BLaER1 treated with 17β-estradiol and CSF1 and Interleukin-3, amounts not matched to agents 10 nM and 100 nM (cell line): ENCODE measurements around the gene DCST1.

Experiments used
- H3K27ac ChIP-seq, 11 experiments: shearing (Covaris generic); formaldehyde crosslinking; 2 replicates each; pipeline ENCODE4 v1.8.1; 2022
- H3K27me3 ChIP-seq, 11 experiments: shearing (Covaris generic); formaldehyde crosslinking; 2 replicates each; pipeline ENCODE4 v1.8.1; 2022
- H3K36me3 ChIP-seq, 11 experiments: shearing (Covaris generic); formaldehyde crosslinking; 2 replicates each; pipeline ENCODE4 v1.8.1; 2022
- H3K4me1 ChIP-seq, 10 experiments: shearing (Covaris generic); formaldehyde crosslinking; 2 replicates each; pipeline ENCODE4 v1.8.1; 2022
- H3K4me2 ChIP-seq, 11 experiments: shearing (Covaris generic); formaldehyde crosslinking; 2 replicates each; pipeline ENCODE4 v1.8.1; 2022
- H3K4me3 ChIP-seq, 10 experiments: shearing (Covaris generic); formaldehyde crosslinking; 2 replicates each; pipeline ENCODE4 v1.8.1; 2022
- H3K9ac ChIP-seq, 11 experiments: shearing (Covaris generic); formaldehyde crosslinking; 2 replicates each; pipeline ENCODE4 v1.8.1; 2022
- H3K9me3 ChIP-seq, 11 experiments: shearing (Covaris generic); formaldehyde crosslinking; replicated peaks in 1 of 11; 2 replicates each; pipeline ENCODE4 v1.8.1; 2022
- H4K20me1 ChIP-seq, 11 experiments: shearing (Covaris generic); formaldehyde crosslinking; 2 replicates each; pipeline ENCODE4 v1.8.1; 2022
- Cebpa-rat ChIP-seq, 11 experiments: shearing (Covaris generic); IDR thresholded peaks; 2 replicates each; pipeline ENCODE4 v1.8.1; 2022

DCST1 gene

DNA sequence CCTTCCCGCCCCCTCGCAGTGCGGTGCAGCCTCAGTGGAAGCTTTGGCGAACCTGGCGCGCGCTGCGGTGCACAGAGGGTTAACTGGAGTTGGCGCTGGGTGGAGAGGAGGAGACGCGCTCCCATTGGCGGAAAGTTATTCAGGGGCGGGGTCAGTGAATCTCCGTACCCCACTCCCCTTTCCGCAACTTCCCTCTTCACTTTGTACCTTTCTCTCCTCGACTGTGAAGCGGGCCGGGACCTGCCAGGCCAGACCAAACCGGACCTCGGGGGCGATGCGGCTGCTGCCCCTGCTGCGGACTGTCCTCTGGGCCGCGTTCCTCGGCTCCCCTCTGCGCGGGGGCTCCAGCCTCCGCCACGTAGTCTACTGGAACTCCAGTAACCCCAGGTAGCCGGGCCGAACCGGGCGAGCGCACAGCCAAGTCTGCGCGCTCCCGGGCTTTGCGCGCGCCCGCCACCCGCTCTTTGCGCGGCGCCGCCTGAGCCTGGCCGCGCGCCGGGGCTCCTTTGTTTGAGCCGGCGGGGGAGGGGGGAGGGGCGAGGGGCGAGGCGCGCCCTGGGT is 30.0 kb downstream of the DCST1 start, which contains the start of gene EFNA4:
Gene EFNA4 (plus strand): TSS at position 191 of the 561 bp plus-strand sequence. CDS start 84 bp downstream, at position 275.
- peaks cover 15 to 83% (median 47%) of the 10 kb centered on the region in 11 experiments; a peak in 21 of 22 replicates for H4K20me1 ChIP-seq
- H3K9me3 ChIP-seq: no peaks in the 10 kb centered on the region
- peak within 1 kb of the TSS; percentile 74 to 94 (median 83) for H3K4me3 ChIP-seq
- H3K4me1 ChIP-seq: peaks cover 63 to 70% (median 67%) of the 10 kb centered on the region in 10 experiments
- H3K27ac ChIP-seq: peak within 1 kb of the TSS; percentile 41 to 89 (median 81); a peak in 21 of 22 replicates
- H3K4me2 ChIP-seq: peak within 1 kb of the TSS; percentile 91 to 100 (median 99)
- no peak for TF ChIP-seq Cebpa-rat (IDR thresholded peaks at IDR 0.05)
- H3K27me3 ChIP-seq: no peaks in the 10 kb centered on the region
- peaks cover 19 to 52% (median 45%) of the 10 kb centered on the region in 11 experiments for H3K36me3 ChIP-seq
- peak within 1 kb of the TSS; percentile 82 to 90 (median 85) for H3K9ac ChIP-seq

DNA sequence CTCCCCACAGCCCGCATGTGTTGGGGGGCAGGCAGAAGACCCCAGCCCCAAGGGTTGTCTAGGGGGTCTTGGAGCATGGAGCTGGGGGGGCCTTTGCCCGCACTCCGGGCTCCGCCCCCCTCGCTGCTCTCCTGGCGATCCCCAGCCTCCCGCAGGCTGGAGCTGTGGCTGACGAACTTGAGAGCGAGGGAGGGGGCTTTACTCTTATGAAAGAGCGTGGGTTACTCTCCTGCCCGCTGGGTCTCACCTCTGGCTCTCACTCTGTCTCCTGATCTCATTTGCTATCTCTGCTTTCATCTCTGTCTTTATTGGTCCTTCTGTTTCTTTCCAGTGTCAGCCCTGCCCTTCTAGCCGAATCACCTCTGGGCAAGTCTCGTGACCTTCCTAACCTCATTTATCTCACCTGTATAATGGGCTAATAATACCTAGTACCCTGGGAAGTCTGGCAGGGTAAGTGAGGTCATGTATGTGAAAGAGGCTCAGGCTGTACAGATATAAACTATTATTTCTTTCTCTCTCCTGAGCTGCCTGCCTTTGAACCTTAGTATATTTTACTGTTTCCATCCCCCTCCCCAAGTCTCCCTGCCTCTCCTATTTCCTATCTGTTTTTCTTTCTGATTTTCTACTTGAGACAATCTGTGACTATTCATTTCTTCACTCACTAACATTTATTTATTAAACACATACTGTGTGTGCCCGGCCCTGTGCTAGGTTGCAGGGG is 30.6 kb downstream of the DCST1 start:
- Histone ChIP-seq H3K36me3 (peaks cover 14 to 52% (median 45%) of the 10 kb centered on the region in 11 experiments; a peak in 21 of 22 replicates), H3K27ac (peak overlapping the region in 10 of 11 experiments; percentile 76 to 89 (median 81); a peak in 21 of 22 replicates), H3K9me3 (no peaks in the 10 kb centered on the region), H3K9ac (peak overlapping the region; percentile 82 to 90 (median 85)), H3K4me2 (peak overlapping the region; percentile 91 to 100 (median 99)), H3K4me3 (peak overlapping the region; percentile 74 to 94 (median 83)), H3K4me1 (peaks cover 70 to 76% (median 73%) of the 10 kb centered on the region in 10 experiments), H3K27me3 (no peaks in the 10 kb centered on the region), H4K20me1 (peaks cover 15 to 83% (median 49%) of the 10 kb centered on the region in 11 experiments; a peak in 21 of 22 replicates)
- TF ChIP-seq Cebpa-rat (IDR thresholded peaks at IDR 0.05): no peak

DNA sequence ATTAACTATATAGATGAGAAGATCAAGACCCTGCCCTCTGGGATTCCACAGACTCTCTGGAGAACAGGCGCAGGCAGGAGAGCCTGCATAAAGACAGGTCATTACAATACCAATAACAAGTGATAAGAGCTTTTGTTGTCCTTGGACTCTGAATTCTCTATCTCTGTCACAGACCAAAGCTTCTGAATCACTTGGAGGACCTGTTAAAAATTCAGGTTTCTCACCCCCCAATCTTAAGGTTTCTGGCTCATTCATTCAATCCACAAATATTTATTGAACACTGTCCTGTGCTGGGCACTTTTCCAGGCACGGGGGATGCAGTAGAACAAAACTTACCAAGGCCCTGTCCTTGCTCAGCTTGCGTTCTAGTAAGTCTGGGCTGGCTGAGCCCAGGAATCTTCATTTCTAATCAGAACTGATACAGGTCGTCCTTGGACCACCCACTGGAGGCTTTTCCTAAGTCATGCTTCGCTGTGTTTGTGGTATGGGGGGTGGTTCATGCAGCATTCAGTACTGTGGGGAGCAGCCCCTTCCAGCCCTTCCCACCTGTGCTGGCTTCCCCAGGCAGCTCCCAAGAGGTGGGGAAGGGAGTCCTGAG is 31.3 kb downstream of the DCST1 start:
- Histone ChIP-seq H3K4me3 (peak overlapping the region; percentile 74 to 94 (median 83); a peak in 19 of 20 replicates), H3K27me3 (no peaks in the 10 kb centered on the region), H3K9me3 (no peaks in the 10 kb centered on the region), H4K20me1 (peaks cover 15 to 80% (median 54%) of the 10 kb centered on the region in 11 experiments; a peak in 21 of 22 replicates), H3K27ac (peak overlapping the region in 1 of 11 experiments; percentile 16; a peak in 1 of 22 replicates), H3K36me3 (peaks cover 13 to 49% (median 40%) of the 10 kb centered on the region in 11 experiments; a peak in 21 of 22 replicates), H3K4me2 (peak overlapping the region; percentile 91 to 100 (median 99)), H3K4me1 (peaks cover 76 to 83% (median 80%) of the 10 kb centered on the region in 10 experiments), H3K9ac (peak overlapping the region; percentile 12 to 90 (median 85); a peak in 19 of 22 replicates)
- no peak for TF ChIP-seq Cebpa-rat (IDR thresholded peaks at IDR 0.05)

DNA sequence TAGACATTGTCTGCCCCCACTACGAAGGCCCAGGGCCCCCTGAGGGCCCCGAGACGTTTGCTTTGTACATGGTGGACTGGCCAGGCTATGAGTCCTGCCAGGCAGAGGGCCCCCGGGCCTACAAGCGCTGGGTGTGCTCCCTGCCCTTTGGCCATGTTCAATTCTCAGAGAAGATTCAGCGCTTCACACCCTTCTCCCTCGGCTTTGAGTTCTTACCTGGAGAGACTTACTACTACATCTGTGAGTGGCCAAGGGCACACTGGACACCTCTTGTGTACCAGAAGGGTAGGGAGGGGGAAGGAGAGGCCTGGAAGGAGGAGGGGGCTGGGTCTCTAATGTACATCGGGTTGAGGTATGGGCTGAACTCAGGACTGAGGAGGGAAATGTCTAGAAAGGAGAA is 33.2 kb downstream of the DCST1 start:
- TF ChIP-seq Cebpa-rat (IDR thresholded peaks at IDR 0.05): no peak
- H3K9ac ChIP-seq: peak overlapping the region in 8 of 11 experiments; percentile 24 to 54 (median 40); a peak in 11 of 22 replicates
- no peaks in the 10 kb centered on the region for H3K9me3 ChIP-seq
- H3K36me3 ChIP-seq: peaks cover 8 to 35% (median 28%) of the 10 kb centered on the region in 11 experiments; a peak in 18 of 22 replicates
- H3K27me3 ChIP-seq: no peaks in the 10 kb centered on the region
- no peak overlapping the region for H3K4me3 ChIP-seq
- H3K4me1 ChIP-seq: peaks cover 82 to 92% (median 89%) of the 10 kb centered on the region in 10 experiments
- H3K4me2 ChIP-seq: peak overlapping the region; percentile 55 to 100 (median 67)
- peak overlapping the region in 4 of 11 experiments; percentile 3 to 45 (median 24); a peak in 5 of 22 replicates for H3K27ac ChIP-seq
- peaks cover 6 to 63% (median 42%) of the 10 kb centered on the region in 11 experiments; a peak in 20 of 22 replicates for H4K20me1 ChIP-seq

DNA sequence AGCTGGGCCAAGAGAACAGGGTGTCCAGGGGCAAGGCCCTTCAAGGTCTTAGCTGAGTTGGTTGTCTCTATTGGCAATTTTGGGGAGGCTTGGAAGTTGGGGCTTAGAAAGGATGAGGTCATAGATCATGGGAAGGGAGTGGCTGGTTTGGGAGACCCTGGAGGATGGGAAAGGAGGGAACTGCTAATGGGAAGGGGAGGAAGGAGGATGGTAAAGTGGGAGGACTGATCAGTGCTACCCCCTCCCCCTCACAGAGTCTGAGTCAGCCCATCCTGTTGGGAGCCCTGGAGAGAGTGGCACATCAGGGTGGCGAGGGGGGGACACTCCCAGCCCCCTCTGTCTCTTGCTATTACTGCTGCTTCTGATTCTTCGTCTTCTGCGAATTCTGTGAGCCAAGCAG is 35.0 kb downstream of the DCST1 start:
- Histone ChIP-seq H3K4me2 (peak overlapping the region; percentile 93 to 100 (median 98)), H3K9ac (peak overlapping the region in 10 of 11 experiments; percentile 18 to 79 (median 73); a peak in 11 of 22 replicates), H3K4me1 (peaks cover 86 to 94% (median 92%) of the 10 kb centered on the region in 10 experiments), H3K36me3 (peaks cover 8 to 35% (median 28%) of the 10 kb centered on the region in 11 experiments; a peak in 18 of 22 replicates), H3K27ac (peak overlapping the region in 7 of 11 experiments; percentile 17 to 89 (median 74); a peak in 7 of 22 replicates), H3K27me3 (no peaks in the 10 kb centered on the region), H3K4me3 (peak overlapping the region in 1 of 10 experiments; percentile 33; a peak in 2 of 20 replicates), H4K20me1 (peaks cover 0 to 48% (median 31%) of the 10 kb centered on the region in 11 experiments; a peak in 17 of 22 replicates), H3K9me3 (no peaks in the 10 kb centered on the region)
- TF ChIP-seq Cebpa-rat (IDR thresholded peaks at IDR 0.05): no peak

DNA sequence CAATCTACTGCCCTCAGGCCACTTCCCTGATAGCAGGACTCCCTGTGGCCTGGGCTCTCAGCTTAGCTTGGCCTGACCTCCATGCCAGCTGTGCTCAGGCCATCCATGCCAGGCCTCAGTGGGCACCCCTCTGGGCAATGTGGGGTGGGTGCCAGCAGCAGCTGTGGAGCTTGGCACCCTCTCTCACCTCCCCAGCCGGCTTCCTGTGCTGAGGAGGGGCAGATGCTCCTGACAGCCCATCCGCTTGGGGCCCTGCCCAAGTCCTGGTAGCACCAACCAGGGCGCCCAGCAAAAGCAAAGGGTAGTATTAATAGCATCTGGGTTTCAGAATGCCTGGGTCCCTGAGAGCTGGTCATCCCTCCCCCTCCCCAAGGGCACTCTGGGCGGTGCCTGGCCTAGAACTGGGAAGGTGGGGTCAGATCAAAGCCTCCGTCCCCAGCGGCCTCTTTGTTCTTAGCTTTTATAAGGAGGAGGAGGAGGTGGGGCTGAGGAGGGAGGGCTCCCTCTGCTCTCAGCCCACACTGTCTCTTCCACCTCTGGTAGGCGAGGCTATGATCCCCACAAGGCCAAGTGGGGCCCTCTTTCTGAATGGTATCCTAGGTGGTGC is 36.0 kb downstream of the DCST1 start:
- no peaks in the 10 kb centered on the region for H3K9me3 ChIP-seq
- peak overlapping the region; percentile 93 to 100 (median 98) for H3K4me2 ChIP-seq
- H4K20me1 ChIP-seq: peaks cover 0 to 44% (median 26%) of the 10 kb centered on the region in 11 experiments; a peak in 17 of 22 replicates
- TF ChIP-seq Cebpa-rat (IDR thresholded peaks at IDR 0.05): no peak
- H3K36me3 ChIP-seq: peaks cover 8 to 35% (median 28%) of the 10 kb centered on the region in 11 experiments; a peak in 18 of 22 replicates
- peak overlapping the region; percentile 9 to 79 (median 72); a peak in 18 of 22 replicates for H3K9ac ChIP-seq
- H3K4me3 ChIP-seq: peak overlapping the region in 3 of 10 experiments; percentile 19 to 57 (median 42); a peak in 5 of 20 replicates
- H3K4me1 ChIP-seq: peaks cover 92 to 98% (median 97%) of the 10 kb centered on the region in 10 experiments
- H3K27ac ChIP-seq: peak overlapping the region in 9 of 11 experiments; percentile 39 to 89 (median 64); a peak in 17 of 22 replicates
- no peaks in the 10 kb centered on the region for H3K27me3 ChIP-seq

DNA sequence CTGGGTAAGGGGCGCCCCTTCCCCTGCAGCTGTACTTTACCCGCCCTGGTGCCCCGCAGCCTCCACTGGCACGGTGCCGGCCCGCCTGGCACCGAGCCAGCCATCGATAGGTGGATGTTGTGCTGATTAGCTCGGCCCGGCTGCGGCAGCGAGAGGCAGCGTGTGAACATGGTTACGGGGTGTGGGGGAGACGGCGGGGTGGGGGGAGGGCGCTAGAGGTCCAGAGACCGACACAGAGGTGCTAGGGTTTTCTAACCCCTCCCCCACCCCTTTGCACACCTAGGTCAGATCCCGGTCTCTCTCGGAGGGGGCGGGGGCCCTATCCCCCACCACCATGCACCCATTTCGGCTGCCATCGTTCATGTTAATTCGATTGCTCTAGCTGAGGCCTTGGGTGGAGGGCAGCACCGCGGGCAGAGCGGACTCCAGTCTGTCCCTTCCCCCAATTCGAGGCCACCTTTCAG is 36.6 kb downstream of the DCST1 start:
- peaks cover 92 to 98% (median 97%) of the 10 kb centered on the region in 10 experiments for H3K4me1 ChIP-seq
- no peaks in the 10 kb centered on the region for H3K9me3 ChIP-seq
- no peak for TF ChIP-seq Cebpa-rat (IDR thresholded peaks at IDR 0.05)
- H3K27me3 ChIP-seq: no peaks in the 10 kb centered on the region
- H3K4me3 ChIP-seq: peak overlapping the region; percentile 32 to 66 (median 53); a peak in 19 of 20 replicates
- H3K4me2 ChIP-seq: peak overlapping the region; percentile 93 to 100 (median 98)
- H3K9ac ChIP-seq: peak overlapping the region; percentile 67 to 79 (median 75)
- H3K36me3 ChIP-seq: peaks cover 8 to 35% (median 28%) of the 10 kb centered on the region in 11 experiments; a peak in 18 of 22 replicates
- peak overlapping the region; percentile 11 to 89 (median 78); a peak in 20 of 22 replicates for H3K27ac ChIP-seq
- peaks cover 0 to 39% (median 25%) of the 10 kb centered on the region in 11 experiments; a peak in 17 of 22 replicates for H4K20me1 ChIP-seq
